ENCODE measurements around the gene PARVA. TPM values are rescaled to one million over a fixed set of nuclear protein-coding genes. Genes with fewer than 3 reads are reported as not detected.
A peak's percentile ranks its signal among the peaks of the same experiment; 100 is the strongest.

Gene PARVA
- total and polyA plus RNA-seq, 3 donors from 2014 or later, result 18.7 to 23.7 (median 23.6) TPM

GRCh38 chr11:12408156-12408770, 30.9 kb downstream of the PARVA start:
- H3K4me1 ChIP-seq, result peaks cover 28% of the 10 kb centered on the region
- intact Hi-C loops (cut with DNase I; ENCODE audit: low total_unique reads), result no loop called here
- TF ChIP-seq, protein P1, sequence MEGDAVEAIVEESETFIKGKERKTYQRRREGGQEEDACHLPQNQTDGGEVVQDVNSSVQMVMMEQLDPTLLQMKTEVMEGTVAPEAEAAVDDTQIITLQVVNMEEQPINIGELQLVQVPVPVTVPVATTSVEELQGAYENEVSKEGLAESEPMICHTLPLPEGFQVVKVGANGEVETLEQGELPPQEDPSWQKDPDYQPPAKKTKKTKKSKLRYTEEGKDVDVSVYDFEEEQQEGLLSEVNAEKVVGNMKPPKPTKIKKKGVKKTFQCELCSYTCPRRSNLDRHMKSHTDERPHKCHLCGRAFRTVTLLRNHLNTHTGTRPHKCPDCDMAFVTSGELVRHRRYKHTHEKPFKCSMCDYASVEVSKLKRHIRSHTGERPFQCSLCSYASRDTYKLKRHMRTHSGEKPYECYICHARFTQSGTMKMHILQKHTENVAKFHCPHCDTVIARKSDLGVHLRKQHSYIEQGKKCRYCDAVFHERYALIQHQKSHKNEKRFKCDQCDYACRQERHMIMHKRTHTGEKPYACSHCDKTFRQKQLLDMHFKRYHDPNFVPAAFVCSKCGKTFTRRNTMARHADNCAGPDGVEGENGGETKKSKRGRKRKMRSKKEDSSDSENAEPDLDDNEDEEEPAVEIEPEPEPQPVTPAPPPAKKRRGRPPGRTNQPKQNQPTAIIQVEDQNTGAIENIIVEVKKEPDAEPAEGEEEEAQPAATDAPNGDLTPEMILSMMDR (IDR thresholded peaks at IDR 0.05), result no peak
- TF ChIP-seq POLR2A (IDR thresholded peaks at IDR 0.05), result no peak
- no peak overlapping the region for H3K4me3 ChIP-seq
- WGBS, 2 donors, result 65 to 73% methylated on average over 4 of the region's 4 CpGs
- H3K27me3 ChIP-seq, result no peaks in the 10 kb centered on the region
- DNase-seq, result no peak
- peak overlapping the region in 1 of 2 donors; percentile 57 for H3K27ac ChIP-seq
- no peaks in the 10 kb centered on the region for H3K36me3 ChIP-seq (ENCODE audit: low read depth, missing control alignments)
- no peaks in the 10 kb centered on the region for H3K9me3 ChIP-seq

DNA sequence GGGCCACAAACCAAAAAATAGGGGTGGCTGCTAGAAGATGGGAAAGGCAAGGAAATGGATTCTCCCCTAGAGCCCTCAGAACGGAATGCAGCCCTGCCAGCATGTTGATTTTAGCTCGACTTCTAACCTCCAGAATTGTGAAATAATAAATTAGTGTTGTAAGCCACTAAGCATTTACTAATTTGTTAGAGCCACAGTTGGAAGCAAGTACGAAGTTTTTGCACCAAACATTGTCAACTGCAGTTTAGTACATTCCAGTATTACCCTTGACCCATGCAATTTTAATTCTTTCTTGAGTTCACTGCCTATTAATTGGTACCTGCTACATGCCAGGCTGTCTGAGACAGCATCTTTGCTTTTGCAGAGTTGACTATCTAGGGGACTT, 32.2 kb downstream of the PARVA start:
- DNase-seq, result no peak

GRCh38 chr11:12410006-12410728, 32.8 kb downstream of the PARVA start:
- WGBS, 2 donors, result 37 to 52% methylated on average over 8 to 10 of the region's 10 CpGs
- TF ChIP-seq, protein P1 (IDR thresholded peaks at IDR 0.05), result no peak
- TF ChIP-seq POLR2A (IDR thresholded peaks at IDR 0.05), result no peak
- H3K27me3 ChIP-seq, result no peaks in the 10 kb centered on the region
- H3K4me1 ChIP-seq, result peaks cover 28% of the 10 kb centered on the region
- DNase-seq, result no peak
- H3K4me3 ChIP-seq, result no peak overlapping the region
- no peaks in the 10 kb centered on the region for H3K36me3 ChIP-seq (ENCODE audit: low read depth, missing control alignments)
- intact Hi-C loops (cut with DNase I; ENCODE audit: low total_unique reads), result loop anchor here (10.0 kb wide), 1 partner anchor 475 kb away; no protein-coding TSS in a partner anchor
- H3K9me3 ChIP-seq, result no peaks in the 10 kb centered on the region
- H3K27ac ChIP-seq, result peak overlapping the region in 1 of 2 donors; percentile 57

More for the DNA sequence above, 32.2 kb downstream of the PARVA start:
- no peak overlapping the region for H3K4me3 ChIP-seq
- TF ChIP-seq, protein P1 (IDR thresholded peaks at IDR 0.05), result no peak
- TF ChIP-seq POLR2A (IDR thresholded peaks at IDR 0.05), result no peak
- peak overlapping the region in 1 of 2 donors; percentile 57 for H3K27ac ChIP-seq
- peaks cover 28% of the 10 kb centered on the region for H3K4me1 ChIP-seq
- intact Hi-C loops (cut with DNase I; ENCODE audit: low total_unique reads), result loop anchor here (10.0 kb wide), 1 partner anchor 475 kb away; no protein-coding TSS in a partner anchor
- no peaks in the 10 kb centered on the region for H3K27me3 ChIP-seq
- 60 to 73% methylated on average over 3 of the region's 3 CpGs for WGBS, 2 donors
- H3K36me3 ChIP-seq (ENCODE audit: low read depth, missing control alignments), result no peaks in the 10 kb centered on the region
- no peaks in the 10 kb centered on the region for H3K9me3 ChIP-seq

GRCh38 chr11:12411393-12411792, 34.0 kb downstream of the PARVA start:
- Histone ChIP-seq H3K9me3 (no peaks in the 10 kb centered on the region), H3K27ac (peak overlapping the region in 1 of 2 donors; percentile 57), H3K4me1 (peaks cover 28% of the 10 kb centered on the region), H3K4me3 (no peak overlapping the region), H3K36me3 (ENCODE audit: low read depth, missing control alignments) (no peaks in the 10 kb centered on the region), H3K27me3 (no peaks in the 10 kb centered on the region)
- no peak for TF ChIP-seq POLR2A (IDR thresholded peaks at IDR 0.05)
- TF ChIP-seq, protein P1 (IDR thresholded peaks at IDR 0.05), result no peak
- WGBS, 2 donors, result 87 to 96% methylated on average over 3 of the region's 3 CpGs
- intact Hi-C loops (cut with DNase I; ENCODE audit: low total_unique reads), result loop anchor here (10.0 kb wide), 1 partner anchor 473 kb away; no protein-coding TSS in a partner anchor
- no peak for DNase-seq
